K562 (cell line): ENCODE results near the gene USP16.

Experiments used
- CCNT2 ChIP-seq: IDR thresholded peaks from 2 replicates; pipeline ENCODE4 v1.6.1; 2011; ENCODE audit warnings: borderline replicate concordance, low read depth, mild to moderate bottlenecking, moderate library complexity, mixed read lengths, low read length; ENCODE audit not compliant: insufficient read length; ENCODE audit errors: extremely low read depth
- ESRRA ChIP-seq: fragments of 450-650 bp; IDR thresholded peaks from 2 replicates; pipeline ENCODE4 v1.6.1; 2014; ENCODE audit warnings: low read depth, mild to moderate bottlenecking, moderate library complexity, borderline replicate concordance
- FOS ChIP-seq: IDR thresholded peaks from 3 replicates; pipeline ENCODE4 v1.6.1; 2011; ENCODE audit not compliant: insufficient read length; ENCODE audit errors: extremely low read depth
- FOXJ2 ChIP-seq: fragments of 200-800 bp; sonication (Bioruptor generic); IDR thresholded peaks from 2 replicates; pipeline ENCODE4 v1.6.1; 2016; ENCODE audit warnings: missing genetic modification characterization, missing compliant biosample characterization
- GABPA ChIP-seq: fragments of 200-800 bp; sonication (Bioruptor generic); conservative IDR thresholded peaks from 2 replicates; pipeline ENCODE4 v1.6.1; 2016; ENCODE audit warnings: low read depth, missing genetic modification characterization, missing compliant biosample characterization
- NONO ChIP-seq, 2 experiments: fragments of 200-400 bp in 1 of 2; fragments of 450-650 bp in 1 of 2; formaldehyde crosslinking in 1 of 2; IDR thresholded peaks; 2 replicates each; pipeline ENCODE4 v1.6.1; 2017; ENCODE audit warnings: low read depth in 2 of 2, mild to moderate bottlenecking in 2 of 2, moderate library complexity in 2 of 2, low read length in 1 of 2
- RAD21 ChIP-seq, 2 experiments: fragments of 250-450 bp in 1 of 2; fragments of 450-650 bp in 1 of 2; sonication (Bioruptor Pico) in 1 of 2; formaldehyde crosslinking in 1 of 2; IDR thresholded peaks in 1 of 2; conservative IDR thresholded peaks in 1 of 2; 2 replicates each; pipeline versions ENCODE4 v1.4.0 to v1.8.0; 2020 to 2022; ENCODE audit warnings: mild to moderate bottlenecking in 2 of 2, moderate library complexity in 1 of 2
- SMAD3 ChIP-seq: fragments of 450-650 bp; formaldehyde crosslinking; conservative IDR thresholded peaks from 2 replicates; pipeline ENCODE4 v1.4.0; 2020; ENCODE audit warnings: mild to moderate bottlenecking
- TRIM24 ChIP-seq, 2 experiments: fragments of 450-650 bp; IDR thresholded peaks; 2 replicates each; pipeline ENCODE4 v1.6.1; 2016
- ZNF311 ChIP-seq: fragments of 250-450 bp; sonication (Bioruptor Pico); IDR thresholded peaks from 2 replicates; pipeline ENCODE4 v1.4.0; 2020; ENCODE audit warnings: mild to moderate bottlenecking, moderate library complexity
- TF ChIP-seq, protein P1 (sequence below): fragments of 250-450 bp; sonication (Bioruptor Pico); IDR thresholded peaks from 2 replicates; pipeline ENCODE4 v1.5.0; 2020; ENCODE audit warnings: mild to moderate bottlenecking, borderline replicate concordance
- TF ChIP-seq, protein P2 (sequence below): sonication (generic); formaldehyde crosslinking; IDR thresholded peaks from 2 replicates; pipeline ENCODE4 v1.5.0; 2020; ENCODE audit warnings: missing genetic modification reagents
- TF ChIP-seq, protein P3 (sequence below), 3 experiments: IDR thresholded peaks in 2 of 3; conservative IDR thresholded peaks in 1 of 3; 2 replicates each; pipeline ENCODE4 v1.5.1; 2011 to 2012; ENCODE audit warnings: low read length in 3 of 3, mild to moderate bottlenecking in 3 of 3, control low read depth in 2 of 3, improper control_type of control experiment in 1 of 3, inconsistent platforms in 1 of 3, low read depth in 1 of 3, mixed read lengths in 1 of 3, moderate library complexity in 1 of 3; ENCODE audit not compliant: insufficient read depth in 2 of 3

DNA sequence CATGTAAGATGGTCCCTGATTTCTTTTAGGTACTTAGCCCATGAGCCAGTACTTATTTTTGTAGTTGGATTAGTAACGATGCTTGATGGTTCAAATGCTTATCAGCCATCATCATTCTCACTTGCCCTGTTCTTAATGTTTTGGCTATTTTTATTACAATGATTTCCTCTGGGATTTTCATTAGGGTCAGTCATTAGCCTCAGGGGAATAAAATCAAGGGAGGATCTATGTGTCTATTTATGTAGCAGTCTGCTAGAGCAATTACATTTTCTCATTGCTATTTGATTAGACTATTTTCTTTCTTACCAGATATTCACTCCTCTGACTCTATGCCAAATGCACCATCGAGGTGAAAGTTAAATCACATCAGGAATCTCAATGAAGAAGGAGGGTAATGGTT is 59.9 kb downstream of the USP16 start:
- TF ChIP-seq ZNF311 (CRISPR knock-in tag) (no peak), NONO (IDR thresholded peaks at IDR 0.05; ENCODE audit: low read depth in 2 of 2, low read length in 1 of 2) (no peak), RAD21 (CRISPR knock-in tag; conservative IDR thresholded peaks at IDR 0.05 in 1 of 2, IDR thresholded peaks at IDR 0.05 in 1 of 2) (no peak), ESRRA (no peak), SMAD3 (CRISPR knock-in tag) (no peak), FOS (no peak), CCNT2 (no peak), GABPA (tag) (no peak), FOXJ2 (tag) (no peak), TRIM24 (IDR thresholded peaks at IDR 0.05) (no peak)
- TF ChIP-seq, protein P1, sequence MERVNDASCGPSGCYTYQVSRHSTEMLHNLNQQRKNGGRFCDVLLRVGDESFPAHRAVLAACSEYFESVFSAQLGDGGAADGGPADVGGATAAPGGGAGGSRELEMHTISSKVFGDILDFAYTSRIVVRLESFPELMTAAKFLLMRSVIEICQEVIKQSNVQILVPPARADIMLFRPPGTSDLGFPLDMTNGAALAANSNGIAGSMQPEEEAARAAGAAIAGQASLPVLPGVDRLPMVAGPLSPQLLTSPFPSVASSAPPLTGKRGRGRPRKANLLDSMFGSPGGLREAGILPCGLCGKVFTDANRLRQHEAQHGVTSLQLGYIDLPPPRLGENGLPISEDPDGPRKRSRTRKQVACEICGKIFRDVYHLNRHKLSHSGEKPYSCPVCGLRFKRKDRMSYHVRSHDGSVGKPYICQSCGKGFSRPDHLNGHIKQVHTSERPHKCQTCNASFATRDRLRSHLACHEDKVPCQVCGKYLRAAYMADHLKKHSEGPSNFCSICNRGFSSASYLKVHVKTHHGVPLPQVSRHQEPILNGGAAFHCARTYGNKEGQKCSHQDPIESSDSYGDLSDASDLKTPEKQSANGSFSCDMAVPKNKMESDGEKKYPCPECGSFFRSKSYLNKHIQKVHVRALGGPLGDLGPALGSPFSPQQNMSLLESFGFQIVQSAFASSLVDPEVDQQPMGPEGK = no peak
- TF ChIP-seq, protein P2, sequence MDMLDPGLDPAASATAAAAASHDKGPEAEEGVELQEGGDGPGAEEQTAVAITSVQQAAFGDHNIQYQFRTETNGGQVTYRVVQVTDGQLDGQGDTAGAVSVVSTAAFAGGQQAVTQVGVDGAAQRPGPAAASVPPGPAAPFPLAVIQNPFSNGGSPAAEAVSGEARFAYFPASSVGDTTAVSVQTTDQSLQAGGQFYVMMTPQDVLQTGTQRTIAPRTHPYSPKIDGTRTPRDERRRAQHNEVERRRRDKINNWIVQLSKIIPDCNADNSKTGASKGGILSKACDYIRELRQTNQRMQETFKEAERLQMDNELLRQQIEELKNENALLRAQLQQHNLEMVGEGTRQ = no peak
- TF ChIP-seq, protein P3, sequence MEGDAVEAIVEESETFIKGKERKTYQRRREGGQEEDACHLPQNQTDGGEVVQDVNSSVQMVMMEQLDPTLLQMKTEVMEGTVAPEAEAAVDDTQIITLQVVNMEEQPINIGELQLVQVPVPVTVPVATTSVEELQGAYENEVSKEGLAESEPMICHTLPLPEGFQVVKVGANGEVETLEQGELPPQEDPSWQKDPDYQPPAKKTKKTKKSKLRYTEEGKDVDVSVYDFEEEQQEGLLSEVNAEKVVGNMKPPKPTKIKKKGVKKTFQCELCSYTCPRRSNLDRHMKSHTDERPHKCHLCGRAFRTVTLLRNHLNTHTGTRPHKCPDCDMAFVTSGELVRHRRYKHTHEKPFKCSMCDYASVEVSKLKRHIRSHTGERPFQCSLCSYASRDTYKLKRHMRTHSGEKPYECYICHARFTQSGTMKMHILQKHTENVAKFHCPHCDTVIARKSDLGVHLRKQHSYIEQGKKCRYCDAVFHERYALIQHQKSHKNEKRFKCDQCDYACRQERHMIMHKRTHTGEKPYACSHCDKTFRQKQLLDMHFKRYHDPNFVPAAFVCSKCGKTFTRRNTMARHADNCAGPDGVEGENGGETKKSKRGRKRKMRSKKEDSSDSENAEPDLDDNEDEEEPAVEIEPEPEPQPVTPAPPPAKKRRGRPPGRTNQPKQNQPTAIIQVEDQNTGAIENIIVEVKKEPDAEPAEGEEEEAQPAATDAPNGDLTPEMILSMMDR (IDR thresholded peaks at IDR 0.05 in 2 of 3, conservative IDR thresholded peaks at IDR 0.05 in 1 of 3; ENCODE audit: insufficient read depth in 2 of 3, low read depth in 1 of 3, low read length in 3 of 3) = no peak
